Kidney epithelial cell (primary cell): ENCODE results near the gene DPYD. TPM values are rescaled to one million over a fixed set of nuclear protein-coding genes. Genes with fewer than 3 reads are reported as not detected.
A peak's percentile ranks its signal among the peaks of the same experiment; 100 is the strongest.

Experiments used
- DNase-seq: peaks from one replicate; pipeline ENCODE4 v3.0.0-alpha.2; 2010; ENCODE audit warnings: low read depth
- H3K27me3 ChIP-seq: 2 replicates; pipeline ENCODE4 v1.6.0; 2011; ENCODE audit warnings: low read length; ENCODE audit not compliant: control insufficient read depth, insufficient read depth
- H3K36me3 ChIP-seq: 2 replicates; pipeline ENCODE4 v1.5.1; 2011; ENCODE audit warnings: low read length; ENCODE audit not compliant: control insufficient read depth, insufficient read depth
- H3K4me3 ChIP-seq: 2 replicates; pipeline ENCODE4 v1.5.1; 2011; ENCODE audit warnings: low read depth, mild to moderate bottlenecking, control low read depth, low read length
- CTCF ChIP-seq: IDR thresholded peaks from 2 replicates; pipeline ENCODE4 v1.5.1; 2011; ENCODE audit warnings: mild to moderate bottlenecking, moderate library complexity, low read length, control low read depth, inconsistent platforms; ENCODE audit not compliant: insufficient read depth, poor library complexity, severe bottlenecking
- total RNA-seq: library from RNA; depleted of rRNA; stranded (reverse); fragments of >200 nt; gene quantifications from 2 replicates; pipeline ENCODE4 v1.2.3, GENCODE V29; 2015

Gene DPYD
- 1.4 and 1.6 TPM in 2 replicates for total RNA-seq

- H3K27me3 ChIP-seq: no peaks in the 10 kb centered on the region
- H3K4me3 ChIP-seq: peak within 1 kb of the TSS; percentile 86
- H3K36me3 ChIP-seq: no peaks in the 10 kb centered on the region
- peak; percentile 75 for DNase-seq
- no peak for TF ChIP-seq CTCF
Measured at GRCh38 chr1:97920832-97921571, at the start of gene DPYD. DPYD (minus strand) TSS chr1:97921034; CDS start chr1:97920922, 112 bp downstream.

- H3K4me3 ChIP-seq: no peak overlapping the region
- no peaks in the 10 kb centered on the region for H3K36me3 ChIP-seq
- H3K27me3 ChIP-seq: no peaks in the 10 kb centered on the region
- TF ChIP-seq CTCF: no peak
- no peak for DNase-seq
Measured at GRCh38 chr1:97960470-97960869, 39.6 kb upstream of the DPYD start.

- H3K27me3 ChIP-seq: no peaks in the 10 kb centered on the region
- no peak for TF ChIP-seq CTCF
- DNase-seq: no peak
- no peak overlapping the region for H3K4me3 ChIP-seq
- H3K36me3 ChIP-seq: no peaks in the 10 kb centered on the region
Measured at GRCh38 chr1:97947695-97948094, 26.9 kb upstream of the DPYD start.

- Histone ChIP-seq H3K4me3 (no peak overlapping the region), H3K36me3 (no peaks in the 10 kb centered on the region), H3K27me3 (no peaks in the 10 kb centered on the region)
- TF ChIP-seq CTCF: no peak
- DNase-seq: no peak
Measured at GRCh38 chr1:97943354-97943753, 22.5 kb upstream of the DPYD start.

- TF ChIP-seq CTCF: no peak
- no peak for DNase-seq
- Histone ChIP-seq H3K27me3 (no peaks in the 10 kb centered on the region), H3K4me3 (no peak overlapping the region), H3K36me3 (no peaks in the 10 kb centered on the region)
Measured at GRCh38 chr1:97942161-97943123, 21.6 kb upstream of the DPYD start.
